Measurements from ENCODE around the gene FAM163A.

DNA sequence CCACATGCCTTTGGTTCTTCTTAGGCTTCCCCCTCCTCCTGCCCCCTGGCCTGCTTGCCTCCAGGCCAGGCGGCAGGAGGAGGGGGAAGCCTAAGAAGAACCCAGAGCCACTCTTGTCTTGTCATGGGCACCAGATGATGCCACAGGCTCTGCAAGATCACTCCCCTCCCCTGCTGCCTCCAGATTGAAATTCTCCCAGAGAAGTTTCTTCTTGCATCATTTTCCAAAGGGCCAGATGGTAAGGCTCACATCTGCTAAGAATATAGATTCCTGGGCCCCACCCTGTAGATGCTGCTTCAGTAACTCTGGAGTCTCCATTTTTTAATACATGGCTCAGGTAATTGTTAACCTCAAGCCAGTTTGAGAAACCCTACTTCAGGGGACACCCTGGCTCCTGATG is 60.8 kb downstream of the FAM163A start:
- TF ChIP-seq, protein P1, sequence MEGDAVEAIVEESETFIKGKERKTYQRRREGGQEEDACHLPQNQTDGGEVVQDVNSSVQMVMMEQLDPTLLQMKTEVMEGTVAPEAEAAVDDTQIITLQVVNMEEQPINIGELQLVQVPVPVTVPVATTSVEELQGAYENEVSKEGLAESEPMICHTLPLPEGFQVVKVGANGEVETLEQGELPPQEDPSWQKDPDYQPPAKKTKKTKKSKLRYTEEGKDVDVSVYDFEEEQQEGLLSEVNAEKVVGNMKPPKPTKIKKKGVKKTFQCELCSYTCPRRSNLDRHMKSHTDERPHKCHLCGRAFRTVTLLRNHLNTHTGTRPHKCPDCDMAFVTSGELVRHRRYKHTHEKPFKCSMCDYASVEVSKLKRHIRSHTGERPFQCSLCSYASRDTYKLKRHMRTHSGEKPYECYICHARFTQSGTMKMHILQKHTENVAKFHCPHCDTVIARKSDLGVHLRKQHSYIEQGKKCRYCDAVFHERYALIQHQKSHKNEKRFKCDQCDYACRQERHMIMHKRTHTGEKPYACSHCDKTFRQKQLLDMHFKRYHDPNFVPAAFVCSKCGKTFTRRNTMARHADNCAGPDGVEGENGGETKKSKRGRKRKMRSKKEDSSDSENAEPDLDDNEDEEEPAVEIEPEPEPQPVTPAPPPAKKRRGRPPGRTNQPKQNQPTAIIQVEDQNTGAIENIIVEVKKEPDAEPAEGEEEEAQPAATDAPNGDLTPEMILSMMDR (IDR thresholded peaks at IDR 0.05): no peak
- TF ChIP-seq POLR2AphosphoS5 (IDR thresholded peaks at IDR 0.05): no peak
- TF ChIP-seq EP300 (IDR thresholded peaks at IDR 0.05): no peak
